SKM-1 treated with dmso at 0.1 percent for 144 hours (cell line): ENCODE results near the gene COPS9.

ENCODE experiments used
- DNase-seq: peaks from one replicate; lab custom pipeline; 2025; ENCODE audit not compliant: unreplicated experiment; lab: John Stamatoyannopoulos, UW

The COPS9 gene

DNA sequence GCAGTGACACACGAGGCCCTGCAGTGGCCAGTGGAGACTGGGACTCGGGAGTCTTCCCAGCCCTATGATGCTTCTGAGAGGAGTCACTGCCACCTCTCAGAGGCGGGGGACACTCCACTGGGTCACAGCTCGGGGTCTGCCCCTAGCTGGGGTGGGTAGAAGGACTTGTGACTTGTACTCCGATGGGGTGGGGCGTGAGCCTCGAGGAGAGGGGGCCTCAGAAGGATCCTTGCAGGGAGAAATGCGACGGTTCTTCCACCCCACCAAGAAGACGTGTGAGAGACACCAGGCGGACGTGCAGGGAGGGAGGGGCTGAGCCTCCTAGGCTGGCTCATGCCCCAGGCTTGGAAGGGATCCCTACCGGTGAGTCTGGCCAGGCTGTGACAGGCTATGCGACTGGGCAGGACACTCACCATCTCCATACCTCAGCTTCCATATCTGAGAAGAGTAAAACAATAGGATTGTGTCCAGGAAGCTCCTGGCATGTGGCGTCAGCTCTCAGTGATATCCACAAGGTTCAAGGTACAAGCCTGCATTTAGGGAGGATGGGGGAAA, 15.4 kb upstream of the COPS9 start:
- DNase-seq, result no peak

DNA sequence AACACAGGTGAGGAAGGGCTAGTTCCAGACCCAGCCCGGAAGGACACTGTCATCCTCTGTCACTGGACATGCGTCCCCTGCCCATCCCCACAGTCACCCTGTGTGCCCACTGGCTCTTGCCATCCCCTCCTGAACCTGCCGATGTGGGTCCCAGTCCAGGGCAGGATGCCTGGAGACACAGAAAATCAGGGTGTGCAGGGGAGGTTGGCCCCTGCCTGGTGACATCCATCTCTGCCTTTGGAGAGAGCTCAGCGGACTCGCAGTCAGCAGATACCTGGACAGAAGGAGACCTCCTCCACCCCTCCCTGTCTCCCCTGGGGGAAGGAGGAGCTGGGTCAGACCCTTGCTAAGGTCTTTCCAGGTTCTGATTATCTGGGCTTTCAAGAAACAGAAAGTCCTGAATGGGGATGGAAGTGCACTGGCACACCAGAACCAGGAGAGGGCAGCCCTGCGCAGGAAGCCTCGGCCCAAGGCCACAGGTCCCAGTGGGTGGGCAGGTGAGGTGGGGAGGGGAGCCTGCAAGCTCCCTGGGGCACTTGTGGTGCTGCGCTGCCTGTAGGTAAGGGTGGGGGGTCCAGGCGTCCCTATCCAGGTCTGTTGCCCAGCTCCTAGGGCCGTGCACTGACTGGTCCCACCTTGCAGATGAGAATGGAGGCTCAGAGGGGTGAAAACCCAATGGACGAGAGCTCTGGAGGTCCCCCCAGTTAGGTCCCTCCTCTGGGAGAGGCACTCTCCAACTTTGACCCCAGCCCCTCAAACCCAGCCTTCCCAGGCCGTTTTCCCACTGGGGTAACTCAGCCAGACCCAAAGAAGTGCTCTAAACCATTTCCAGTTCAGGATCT, 14.1 kb upstream of the COPS9 start:
- DNase-seq, result peak; percentile 6

GRCh38 chr2:240147911-240148587, 11.9 kb upstream of the COPS9 start:
- DNase-seq, result no peak

- DNase-seq, result no peak
Measured at GRCh38 chr2:240147382-240147781, 11.3 kb upstream of the COPS9 start.

DNA sequence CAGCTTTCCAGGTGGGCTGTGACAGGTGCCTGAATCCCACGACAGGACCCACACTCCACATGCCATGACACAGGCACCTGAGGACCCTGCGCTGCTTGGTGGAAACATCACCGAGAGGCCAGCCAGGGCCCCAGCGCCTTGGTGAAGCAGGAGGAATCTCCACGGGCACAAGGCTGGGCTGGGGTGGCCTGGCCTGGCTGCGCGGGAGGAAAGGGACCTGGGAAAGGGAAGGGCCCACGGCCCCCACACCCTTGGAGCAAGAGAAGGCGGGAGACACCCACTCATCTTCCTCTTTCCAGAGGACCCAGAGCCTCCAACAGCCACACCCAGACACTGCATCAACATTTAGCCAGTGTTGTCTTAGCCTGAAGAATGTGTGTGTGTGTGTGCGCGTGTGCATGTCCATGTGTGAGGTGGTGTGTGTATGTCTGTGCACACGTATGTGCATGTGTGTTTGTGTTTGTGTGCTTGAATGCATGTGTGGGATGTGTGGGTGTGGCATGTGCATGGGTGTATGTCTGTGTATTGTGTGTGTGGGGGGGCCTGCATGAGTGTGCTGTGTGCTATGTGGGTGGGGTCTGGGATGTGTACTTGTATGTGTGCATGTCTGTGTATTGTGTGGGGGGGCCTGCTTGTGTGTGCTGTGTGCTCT, 10.6 kb upstream of the COPS9 start:
- no peak for DNase-seq

DNA sequence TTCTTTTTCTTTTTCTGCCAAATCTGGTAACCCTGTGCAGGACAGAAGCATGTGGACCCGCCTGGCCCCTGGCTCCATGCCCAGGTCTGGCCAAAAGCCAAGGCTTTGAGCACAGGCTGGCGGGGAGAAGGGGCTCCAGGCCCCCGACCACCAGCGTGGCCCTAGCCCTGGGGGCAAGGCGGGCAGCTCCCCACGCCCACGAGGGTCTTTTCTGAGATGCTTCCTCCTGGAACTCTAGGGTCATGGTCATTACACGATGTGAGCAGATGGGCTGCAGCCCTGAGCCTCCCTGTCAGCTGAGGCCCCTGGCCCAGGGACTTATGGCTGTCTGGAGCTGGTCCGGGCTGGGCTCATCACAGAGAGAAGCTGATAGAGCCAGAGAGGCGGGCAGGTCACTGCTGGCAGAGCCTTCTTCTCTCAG, 10.0 kb upstream of the COPS9 start:
- no peak for DNase-seq

DNA sequence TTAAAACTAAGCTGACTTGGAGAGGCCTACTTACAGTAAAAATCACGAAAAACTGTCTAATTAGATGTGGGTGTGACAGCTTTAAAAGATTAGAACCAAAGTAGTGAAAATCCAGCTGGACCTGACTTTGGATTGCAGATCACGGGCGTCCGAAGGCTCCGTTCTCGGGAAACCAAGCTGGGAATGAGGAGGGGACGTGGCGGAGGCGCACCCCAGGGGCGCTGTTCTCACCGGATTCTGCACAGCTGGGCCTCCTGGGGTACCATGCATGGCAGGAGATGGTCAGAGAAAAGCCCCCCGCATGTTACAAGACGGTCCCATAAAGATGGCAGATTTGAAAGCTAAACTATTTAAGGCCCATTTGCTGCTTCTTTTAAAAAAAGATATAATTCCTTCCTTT, 9.4 kb upstream of the COPS9 start:
- no peak for DNase-seq

DNA sequence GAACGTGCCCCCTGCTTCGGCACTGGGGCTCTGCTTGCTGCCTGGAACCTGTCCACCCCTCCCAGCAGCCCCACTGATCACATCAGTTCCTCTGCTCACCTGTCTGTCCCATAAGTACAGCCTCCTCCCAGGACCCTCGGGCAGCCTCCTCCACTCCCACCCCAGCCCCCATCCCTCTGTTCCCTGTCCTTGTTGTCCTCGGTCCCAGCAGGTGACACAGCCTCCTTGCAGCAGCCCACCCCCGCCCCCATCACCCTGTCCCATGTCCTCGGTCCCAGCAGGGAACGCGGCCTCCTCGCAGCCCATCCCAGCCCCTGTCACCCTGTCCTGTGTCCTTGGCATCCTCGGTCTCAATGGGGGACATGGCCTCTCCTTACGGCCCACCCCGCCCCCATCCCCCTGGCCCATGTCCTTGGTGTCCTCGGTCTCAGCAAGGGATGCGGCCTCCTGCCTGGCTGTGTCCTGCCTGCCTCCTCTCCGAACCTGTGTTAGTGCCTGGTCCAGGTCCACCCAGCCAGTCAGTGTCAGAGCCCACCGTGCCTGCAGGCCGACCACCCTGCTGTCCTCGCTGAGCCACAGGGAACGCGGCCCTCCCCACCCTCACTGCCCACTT, 8.7 kb upstream of the COPS9 start:
- DNase-seq, result no peak

- DNase-seq, result peak; percentile 21
Measured at GRCh38 chr2:240143801-240144648, 7.9 kb upstream of the COPS9 start.

- no peak for DNase-seq
Measured at GRCh38 chr2:240143276-240143675, 7.2 kb upstream of the COPS9 start.

DNA sequence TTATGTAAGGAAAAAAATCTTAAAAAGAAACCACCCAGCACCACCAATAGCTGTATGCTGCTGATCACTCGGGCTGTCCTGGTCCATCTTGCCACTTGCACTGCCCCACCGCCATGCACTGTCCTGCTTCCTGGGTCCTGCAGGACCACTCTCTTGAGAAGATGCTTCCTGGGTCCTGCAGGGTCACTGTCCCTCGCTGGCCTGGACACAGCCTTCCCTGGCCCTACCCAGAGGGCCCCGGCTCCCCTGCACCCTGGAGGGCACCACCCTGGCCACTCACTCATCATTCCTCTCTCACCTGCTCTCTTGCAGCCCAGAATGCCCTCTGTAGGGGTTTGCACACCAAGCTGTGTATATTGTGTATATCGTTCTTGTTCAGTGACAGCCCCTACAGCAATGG, 6.8 kb upstream of the COPS9 start:
- no peak for DNase-seq

DNA sequence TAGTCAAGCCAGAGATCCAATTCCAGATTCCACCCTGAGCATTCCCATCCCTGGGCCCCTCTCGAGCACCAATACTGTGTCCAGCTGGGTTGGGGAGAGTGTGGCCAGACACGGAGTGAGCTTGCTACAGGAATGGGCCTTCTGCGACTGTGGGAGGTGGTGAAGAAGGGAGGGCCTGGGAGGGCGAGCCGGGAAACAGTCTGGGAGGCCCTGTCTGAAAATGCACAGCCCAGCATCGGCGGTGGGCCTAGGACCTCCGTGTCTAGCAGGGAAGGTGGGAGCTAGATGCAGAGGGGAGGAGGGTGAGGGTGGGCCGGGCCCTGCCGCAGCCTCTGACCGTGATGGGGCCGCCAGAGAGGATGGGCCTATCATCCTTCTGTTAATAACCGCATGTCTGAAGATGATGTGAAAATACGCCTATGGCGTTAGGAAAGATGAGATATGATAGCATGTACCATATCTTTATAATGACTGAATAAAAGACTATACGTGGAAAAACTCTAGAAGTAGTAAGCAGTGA, 6.2 kb upstream of the COPS9 start:
- DNase-seq, result no peak

GRCh38 chr2:240141736-240142135, 5.6 kb upstream of the COPS9 start:
- no peak for DNase-seq

GRCh38 chr2:240140920-240141319, 4.8 kb upstream of the COPS9 start:
- no peak for DNase-seq

DNA sequence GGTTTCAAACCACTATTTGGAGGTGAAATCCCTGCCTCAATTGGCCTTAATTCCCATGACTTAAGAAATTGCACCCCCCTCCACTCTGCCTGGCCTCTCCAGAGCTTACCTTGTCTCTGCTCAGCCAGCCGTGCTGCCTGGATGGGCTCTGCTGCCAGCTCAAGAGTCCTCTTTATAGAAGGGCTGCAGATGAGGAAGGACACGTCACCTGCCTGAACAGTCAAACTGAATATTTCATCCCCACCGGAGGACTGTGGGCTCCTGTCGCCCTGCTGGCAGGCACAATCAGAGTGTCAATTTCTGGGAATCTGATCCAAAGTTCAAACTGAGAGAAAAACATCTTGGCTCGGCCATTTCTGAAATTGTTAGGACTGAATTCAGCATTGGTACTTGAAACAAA, 4.4 kb upstream of the COPS9 start, which contains the start of gene OTOS:
TSS of gene OTOS (minus strand) at position 148 of the 400 bp plus-strand sequence. CDS start 332 bp downstream, outside the sequence.
- no peak for DNase-seq

DNA sequence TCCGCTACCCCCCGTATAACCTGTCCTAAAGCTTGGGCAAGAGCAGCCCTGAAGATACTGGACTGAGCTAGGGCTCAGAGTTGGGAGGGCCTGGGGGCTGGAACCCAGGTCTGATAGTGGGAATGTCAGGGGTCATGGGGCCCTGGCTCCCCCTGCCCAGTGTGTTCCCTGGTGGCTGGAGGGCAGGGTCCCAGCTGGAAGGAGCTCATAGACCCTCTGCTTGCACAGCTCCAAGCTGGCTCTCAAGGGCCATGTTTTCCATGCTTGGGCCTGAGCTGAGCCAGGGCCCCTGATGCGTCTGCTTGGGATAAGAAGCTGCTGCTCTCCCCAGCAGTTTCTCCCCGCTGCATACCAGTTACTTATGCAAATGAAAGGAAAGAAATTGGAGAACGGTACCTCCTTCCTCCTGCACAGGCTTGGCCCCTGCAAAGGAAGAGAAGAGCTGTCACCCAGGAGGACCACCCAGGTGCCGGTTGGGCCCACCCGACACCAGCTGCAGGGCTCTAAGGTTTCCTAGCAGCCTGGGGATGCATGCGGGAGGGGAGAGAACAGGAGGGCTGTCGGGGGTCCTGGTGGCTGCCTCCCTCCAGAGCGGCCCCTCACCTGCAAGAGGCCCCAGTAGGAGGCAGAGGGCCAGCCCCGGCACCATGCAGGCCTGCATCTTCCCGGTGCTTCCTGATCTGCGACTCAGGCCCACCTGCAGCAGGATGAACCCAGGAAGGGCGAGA, 3.7 kb upstream of the COPS9 start:
- no peak for DNase-seq

GRCh38 chr2:240139011-240139441, 2.9 kb upstream of the COPS9 start:
- DNase-seq, result no peak

DNA sequence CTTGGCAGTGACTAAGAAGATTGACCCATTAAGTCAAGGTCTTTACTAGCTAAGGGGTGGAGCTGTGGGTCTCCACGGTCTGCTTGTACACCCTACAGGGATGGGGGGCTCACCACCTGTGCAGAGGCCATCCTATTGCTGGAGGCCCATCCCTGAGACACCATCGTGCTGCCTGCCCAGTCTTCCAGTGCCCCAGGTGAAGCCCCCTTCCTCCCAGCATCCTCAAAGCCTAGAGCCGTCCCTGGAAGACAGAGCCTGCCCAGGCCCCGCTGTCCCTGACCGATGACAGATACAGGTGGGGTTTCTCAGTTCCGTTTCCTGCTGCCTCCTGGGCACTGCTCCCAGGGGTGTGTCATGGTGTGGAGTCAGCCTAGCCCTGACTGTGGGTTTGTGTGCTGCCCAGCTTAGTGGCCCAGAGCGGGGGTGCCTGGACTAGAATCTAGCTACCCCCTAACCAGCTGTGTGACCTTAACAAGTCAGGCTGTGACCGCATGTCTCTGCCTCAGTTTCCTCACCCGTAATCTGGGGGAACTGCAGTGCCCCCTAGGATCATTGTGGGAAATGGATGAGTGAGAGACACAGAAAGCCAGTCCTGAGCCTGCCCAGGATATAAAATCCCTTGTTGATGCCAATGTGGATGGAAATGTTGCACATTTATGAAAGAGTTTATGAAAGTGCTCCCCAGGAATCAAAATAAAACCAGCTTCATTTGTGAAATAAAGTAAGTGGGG, 2.3 kb upstream of the COPS9 start:
- no peak for DNase-seq
